Epidermal melanocyte (primary cell): ENCODE data around the gene ELN.
"Not testable (repeated sequence)": the region's sequence is repeated elsewhere in the genome, so short reads cannot be mapped to it uniquely, and the experiment has no call there.

Source experiments
- DNase-seq: peaks from one replicate; pipeline ENCODE4 v3.0.0; 2011; ENCODE audit warnings: low spot score; ENCODE audit not compliant: insufficient read length

Gene ELN

DNA sequence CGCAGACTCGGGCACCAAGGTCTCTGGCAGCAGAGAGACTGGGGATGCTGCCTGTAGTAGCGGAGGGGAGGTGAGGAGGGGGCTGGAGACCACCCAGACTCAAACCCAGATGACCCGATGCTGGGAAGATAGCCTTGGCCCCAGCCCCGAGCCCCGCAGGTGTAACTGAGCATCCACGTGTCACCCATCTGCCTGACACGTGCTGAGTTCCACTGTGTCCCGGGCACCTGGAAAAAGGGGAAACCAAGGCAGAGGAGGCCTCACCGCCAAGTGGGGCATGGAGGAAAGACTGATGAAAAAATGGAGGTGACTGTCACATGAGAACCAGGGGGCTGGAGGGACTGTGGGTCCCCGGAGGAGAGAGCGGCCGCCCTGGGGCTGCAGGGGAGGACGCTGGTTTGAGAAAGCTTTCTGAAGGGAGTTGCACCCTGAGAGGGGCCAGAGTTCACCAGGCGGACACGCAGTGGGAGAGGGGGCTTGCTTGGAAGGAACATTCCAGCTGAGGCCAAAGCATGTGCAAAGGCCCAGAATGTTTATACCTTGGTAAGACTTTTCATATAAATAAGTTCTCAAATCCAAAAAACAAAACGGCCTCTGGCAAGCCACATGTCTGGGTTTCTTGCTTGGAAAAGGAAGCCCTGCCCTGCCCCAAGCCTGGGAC, 27.4 kb upstream of the ELN start:
- DNase-seq, result no peak

DNA sequence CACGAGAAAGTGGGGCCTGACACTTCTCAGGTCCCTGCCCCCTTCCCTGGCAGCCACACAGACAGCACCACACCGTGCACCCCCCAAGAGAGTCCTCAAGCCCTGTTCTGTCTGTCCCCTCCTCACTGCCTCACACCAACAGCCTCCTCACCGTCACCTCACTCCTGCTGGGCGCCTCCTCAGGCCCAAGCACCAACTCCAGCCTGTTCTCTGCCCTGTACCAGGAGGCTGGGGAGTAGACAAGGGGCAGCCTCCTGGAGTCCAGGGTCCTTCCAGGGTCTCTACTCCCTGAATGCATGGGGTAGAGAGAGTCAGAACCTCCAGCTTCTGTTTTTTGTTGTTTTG, 26.9 kb upstream of the ELN start:
- no peak for DNase-seq

DNA sequence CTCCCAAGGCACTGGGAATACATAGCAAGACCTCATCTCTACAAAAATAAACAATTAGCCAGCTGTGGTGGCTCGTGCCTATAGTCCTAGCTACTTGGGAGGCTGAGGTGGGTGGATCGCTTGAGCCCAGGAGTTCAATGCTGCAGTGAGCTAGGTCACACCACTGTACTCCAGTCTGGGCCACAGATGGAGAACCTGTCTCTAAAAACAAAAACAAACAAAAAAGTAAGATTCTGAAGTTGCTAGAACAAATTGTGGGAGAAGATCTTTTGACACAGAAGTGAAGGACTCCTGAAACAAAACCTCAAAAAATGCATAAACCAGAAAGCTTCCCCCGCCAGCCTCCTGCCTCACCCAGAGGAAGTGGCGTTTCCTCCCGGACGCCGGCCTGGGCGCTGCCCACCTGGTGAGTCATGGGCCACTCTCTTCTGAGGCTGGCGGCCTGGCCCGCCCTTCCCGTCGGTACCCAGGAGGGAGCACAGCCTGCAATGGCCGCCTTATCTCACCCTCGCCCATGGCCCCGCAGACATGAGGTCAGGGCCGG, 25.4 kb upstream of the ELN start:
- peak; percentile 55 for DNase-seq

DNA sequence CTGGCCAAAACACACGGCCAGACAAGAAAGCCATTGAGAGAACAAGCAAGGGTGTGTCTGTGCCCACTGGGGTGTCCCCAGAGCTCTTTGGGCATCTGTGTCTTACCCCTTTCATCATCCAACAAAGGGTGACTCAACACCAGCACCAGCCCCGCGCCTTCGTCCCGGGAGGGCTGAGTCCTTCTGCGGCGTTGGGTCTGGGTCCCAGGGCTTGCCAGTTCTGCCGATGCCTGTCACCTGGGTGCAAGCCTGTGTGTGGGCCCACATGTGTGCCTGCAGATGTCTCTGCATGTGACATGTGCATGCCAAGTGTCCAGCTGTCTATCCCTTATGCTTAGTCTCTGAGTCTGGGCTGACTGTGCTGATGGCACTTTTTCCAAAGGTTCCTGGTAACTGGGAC, 24.4 kb upstream of the ELN start:
- no peak for DNase-seq

DNA sequence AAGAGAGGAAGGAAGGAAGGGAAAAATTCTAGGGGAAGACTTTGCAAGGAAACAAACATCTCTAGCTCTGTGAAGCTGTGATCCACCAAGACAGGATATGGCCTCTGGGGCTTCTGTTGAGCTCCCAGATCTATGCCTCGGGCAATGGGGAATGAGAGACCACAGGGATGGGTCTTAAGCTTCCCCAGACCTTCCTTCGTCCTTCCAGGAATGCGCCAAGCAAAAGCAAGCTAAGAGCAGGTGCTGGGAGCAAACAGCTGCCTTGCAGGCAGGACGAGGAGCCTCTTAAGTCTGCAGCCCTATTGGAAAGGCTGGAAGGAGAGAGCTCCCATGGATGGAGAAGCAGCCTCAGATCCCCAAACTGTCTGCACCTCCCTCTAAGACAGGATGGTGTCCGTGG, 21.9 kb upstream of the ELN start:
- no peak for DNase-seq

DNA sequence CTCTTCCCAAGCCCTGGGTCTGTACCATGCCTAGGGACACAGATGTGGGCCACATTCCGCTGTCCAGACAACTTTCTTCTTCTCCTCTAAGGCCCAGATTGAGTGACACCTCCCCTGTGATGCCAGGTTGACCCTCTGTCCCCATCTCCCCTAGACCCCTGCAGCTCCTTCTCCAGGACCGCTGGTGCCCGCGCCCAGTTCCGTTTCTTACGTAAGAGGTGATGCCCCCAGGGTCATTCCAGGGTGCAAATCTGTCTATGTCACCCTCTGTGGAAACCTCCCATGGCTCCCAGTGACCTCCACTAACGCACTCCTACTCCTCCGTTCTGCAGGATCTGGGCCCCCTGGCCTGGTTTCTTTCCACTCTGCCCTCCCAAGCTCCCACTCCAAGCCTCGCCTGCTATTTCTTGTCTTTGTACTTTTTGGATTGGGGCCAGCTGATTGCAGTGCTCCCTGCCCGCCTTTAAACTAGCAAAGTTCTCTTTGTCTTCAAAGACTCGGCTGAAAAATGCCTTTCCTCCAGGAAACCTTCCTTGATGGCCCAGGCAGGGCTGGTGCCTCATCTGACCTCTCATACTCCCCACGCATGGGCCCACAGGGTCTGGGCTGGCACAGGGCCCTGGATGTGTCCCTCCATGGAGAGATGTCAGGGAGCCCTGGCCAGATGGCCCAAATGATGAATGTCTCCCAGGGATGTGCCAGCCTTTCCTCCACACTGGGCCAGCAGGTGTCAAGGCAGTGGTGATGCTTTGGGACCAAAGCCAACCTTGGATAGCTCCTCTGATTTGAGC, 21.3 kb upstream of the ELN start:
- no peak for DNase-seq

DNA sequence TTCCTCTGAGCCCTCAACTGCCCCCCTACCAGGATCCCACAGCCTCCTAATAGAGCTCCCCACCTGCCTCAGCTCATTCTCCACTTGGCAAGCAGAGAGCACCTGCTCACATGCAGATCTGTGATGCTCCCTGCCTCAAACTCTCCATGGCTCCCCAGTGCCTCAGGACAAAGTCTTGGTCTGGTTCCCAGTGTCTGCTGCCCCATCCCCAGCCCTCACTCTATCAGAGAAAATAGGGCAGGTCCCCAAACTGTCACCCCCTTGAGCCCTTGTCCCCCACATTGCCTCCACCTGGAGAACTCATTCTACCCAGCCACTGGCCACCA, 20.8 kb upstream of the ELN start:
- DNase-seq, result no peak

DNA sequence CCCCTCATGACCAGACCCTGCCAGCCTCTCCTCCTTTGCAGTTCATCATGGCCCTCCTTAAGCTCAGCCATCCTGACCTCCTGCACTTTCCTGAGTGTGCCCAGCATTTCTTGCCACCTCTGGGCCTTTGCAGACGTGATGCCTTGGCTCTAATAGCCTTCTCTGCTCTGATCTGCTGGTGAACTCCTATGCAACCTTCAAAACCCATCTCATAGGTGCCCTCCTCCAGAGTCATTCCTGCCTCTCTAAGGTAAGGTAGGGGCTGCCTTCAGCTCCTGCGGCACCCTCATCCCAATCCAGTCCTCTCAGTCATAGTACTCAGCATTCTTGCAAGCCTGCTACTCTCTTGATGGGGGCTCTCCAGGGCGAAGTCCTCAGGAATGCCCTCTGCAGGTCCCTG, 19.3 kb upstream of the ELN start:
- no peak for DNase-seq

DNA sequence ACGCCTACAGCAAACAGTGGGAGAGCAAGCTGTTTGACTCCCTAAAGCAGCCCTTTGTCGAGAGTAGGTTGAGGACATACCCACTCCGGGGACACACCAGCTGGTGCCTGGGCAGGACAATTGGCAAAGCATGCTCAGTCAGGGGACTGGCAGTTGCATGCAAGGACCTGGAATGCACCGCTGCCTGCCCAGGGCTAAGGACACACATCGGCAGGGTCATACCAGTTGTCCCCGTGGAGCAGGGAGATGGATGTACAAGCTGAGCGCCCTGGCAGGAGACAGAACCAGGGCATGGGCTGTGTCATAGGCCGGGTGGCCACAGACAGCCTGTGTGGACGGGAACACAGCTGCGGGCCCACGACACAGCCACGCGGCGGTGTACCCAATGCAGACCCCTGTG, 18.3 kb upstream of the ELN start:
- DNase-seq, result no peak

DNA sequence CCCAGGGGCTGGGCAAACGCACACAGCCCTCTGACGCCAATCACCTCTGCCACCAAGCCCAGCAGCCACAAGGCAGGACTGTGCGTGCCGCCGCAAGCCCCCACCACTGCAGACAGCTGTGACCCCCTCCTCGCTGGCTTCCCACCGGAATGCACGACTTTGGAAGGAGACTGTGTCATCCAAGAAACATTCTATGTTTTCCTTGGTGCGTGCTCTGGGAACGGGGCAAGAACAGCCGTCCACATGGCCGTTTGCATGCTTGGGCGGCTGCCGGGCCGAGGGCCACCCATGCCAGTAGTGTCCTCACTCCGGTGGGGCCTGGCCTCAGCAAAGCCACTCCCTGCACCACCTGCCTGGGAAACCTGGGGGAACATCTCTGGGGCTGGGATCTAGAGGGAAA, 17.6 kb upstream of the ELN start:
- DNase-seq, result no peak

DNA sequence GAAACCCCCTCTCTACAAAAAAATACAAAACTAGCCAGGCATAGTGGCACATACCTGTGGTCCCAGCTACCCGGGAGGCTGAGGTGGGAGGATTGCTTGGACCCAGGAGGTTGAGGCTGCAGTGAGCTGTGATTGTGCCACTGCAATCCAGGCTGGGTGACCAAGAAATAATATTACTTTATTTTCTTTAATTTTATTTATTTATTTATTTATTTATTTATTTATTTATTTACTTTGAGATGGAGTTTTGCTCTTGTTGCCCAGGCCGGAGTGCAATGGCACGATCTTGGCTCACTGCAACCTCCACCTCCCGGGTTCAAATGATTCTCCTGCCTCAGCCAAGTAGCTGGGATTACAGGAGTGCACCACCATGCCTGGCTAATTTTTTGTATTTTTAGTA, 16.6 kb upstream of the ELN start:
- not testable (repeated sequence) for DNase-seq

DNA sequence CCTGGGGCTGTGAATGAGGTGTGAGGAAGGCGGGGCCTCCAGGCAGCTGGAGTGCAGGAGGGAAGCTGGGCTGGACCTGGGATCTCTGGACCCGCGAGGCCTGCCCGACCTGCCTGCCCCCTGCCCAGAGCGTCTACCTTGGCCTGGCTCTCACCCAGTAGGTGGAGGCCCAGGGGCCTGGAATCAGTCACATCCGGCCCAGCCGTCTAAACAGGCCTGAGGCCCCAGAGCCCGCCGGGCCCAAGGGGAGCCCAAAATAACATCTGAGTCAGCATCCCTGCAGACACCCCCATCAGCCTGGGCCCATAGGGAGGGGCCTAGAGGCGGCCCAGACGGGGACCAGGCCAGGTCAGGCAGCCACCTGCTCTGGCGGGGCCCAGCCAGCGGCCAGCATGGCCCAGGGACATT, 15.1 kb upstream of the ELN start:
- DNase-seq, result no peak

DNA sequence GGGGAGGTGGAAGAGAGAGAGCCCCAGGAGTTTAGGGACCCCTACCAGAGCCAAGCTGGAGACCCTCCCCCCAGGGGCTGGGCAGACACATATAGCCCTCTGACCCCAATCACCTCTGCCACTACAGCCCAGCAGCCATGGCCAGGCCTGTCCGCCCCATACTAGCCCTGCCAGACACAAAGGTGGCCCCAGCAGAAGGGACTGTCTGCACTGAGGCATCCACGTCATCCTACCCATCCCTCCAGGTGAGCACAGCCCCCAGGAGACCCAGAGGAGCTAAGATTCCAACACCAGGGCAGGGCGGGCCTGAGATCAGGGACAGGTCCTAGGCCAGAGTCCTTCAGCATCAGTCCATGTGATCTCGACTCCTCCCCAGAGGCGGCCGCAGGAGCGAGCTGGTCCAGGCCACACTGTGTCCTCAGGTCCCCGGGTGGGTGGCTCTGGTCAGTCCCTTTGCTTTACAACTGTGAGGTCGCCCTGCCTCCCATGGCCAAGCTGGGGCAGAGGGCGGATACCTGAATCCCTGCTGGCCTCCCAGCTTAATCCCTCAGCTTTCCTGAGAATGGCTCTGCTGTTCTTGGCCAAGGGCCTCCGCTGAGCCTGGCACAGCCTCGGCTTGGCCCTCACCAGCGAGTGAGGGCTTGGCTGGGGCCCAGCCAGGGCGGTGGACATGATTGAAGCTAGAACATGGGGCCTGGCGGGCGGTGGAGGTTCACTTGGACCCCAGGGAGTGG, 14.3 kb upstream of the ELN start:
- no peak for DNase-seq

DNA sequence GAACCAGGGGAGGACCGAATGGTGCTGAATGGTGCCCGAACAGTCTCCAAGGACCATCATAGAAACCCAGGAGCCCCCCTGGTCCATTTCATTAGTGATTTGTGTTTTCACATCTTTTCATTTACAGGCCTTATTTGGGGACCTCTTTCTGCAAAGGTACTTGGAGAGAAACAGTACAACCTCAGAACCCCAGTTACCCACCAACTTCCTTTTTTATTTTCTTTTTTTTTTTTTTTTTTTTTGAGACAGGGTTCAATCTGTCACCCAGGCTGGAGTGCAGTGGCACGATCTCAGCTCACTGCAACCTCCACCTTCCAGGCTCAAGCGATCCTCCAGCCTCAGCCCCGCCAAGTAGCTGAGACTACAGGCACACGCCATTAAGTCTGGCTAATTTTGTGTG, 13.0 kb upstream of the ELN start:
- no peak for DNase-seq

DNA sequence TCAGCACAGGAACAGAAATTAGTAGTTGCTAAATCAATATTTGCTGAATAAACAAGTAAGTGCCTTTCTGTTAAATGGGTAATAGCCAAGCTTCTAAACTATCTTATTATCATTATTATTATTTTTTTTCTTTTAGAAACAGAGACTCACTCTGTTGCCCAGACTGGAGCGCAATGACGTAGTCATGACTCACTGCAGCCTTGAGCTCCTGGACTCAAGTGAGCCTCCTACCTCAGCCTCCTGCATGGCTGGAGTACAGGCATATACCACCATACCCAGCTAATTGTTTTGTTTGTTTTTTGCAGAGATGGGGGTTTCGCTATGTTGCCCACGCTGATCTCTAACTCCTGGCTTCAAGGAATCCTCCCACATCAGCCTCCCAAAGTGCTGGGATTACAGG, 12.3 kb upstream of the ELN start:
- no peak for DNase-seq

DNA sequence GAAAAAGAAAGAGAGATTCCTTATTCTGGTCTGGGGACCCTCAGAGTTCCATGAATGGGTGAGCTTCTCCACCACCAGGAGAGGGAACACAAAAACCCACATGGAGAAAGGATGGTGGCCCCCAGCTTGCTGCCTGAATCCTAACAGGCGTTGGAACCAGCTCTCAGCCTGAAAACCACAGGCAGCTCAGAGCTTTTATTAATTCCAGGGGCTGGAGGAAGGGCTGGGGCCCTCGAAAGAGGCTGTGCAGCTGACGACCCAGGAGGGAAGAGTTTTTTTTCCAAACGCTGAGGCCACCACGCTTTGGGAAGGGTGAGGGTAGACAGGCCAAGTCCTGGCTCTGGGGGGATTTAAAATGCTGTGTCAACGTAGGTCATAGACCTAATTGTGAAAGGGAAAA, 10.8 kb upstream of the ELN start:
- DNase-seq, result no peak

DNA sequence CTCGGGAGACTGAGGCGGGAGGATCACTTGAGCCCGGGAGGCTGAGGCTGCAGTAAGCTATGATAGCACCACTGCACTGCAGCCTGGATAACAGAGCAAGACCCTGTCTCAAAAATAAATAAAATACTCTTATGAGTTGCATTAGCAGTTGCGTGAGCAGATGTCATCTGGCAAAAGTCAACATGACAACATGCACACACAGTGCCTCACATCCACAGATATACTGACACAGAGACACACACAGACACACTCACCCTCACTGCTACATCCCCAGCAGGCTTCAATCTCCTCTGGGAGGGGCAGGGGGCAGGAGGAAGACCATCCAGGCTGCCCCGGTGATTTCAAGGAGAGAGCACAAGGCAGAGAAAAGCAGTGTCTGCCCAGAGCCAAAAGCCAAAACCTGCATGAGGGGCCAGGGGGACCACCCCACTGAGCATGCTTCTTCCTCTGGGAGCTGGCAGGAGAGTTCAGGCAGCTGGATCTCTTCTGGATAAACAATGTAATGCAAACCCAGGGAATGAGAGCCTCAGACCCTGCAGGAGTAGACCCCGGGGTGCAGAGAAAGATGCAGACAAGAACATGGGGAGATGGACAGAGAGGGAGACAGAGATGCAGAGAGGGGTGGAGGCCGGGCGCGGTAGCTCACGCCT, 9.6 kb upstream of the ELN start:
- no peak for DNase-seq

DNA sequence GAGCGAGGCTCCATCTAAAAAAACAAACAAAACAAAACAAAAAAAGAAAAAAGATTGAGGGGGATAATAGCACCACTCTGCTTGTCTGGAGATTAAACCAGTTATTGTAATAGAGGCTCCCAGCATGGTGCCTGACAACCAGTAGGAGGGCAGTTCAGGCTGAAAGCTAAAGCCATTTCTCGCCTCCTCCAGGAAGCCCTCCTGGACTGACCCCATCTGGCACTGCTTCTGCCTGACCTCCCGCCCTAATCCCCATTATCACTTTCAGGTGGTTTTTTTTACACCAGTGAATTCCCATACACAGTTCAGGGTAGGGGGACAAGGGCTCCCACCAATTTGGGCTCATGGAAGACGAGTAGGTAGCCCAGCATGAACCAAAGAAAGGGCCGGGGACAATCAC, 8.8 kb upstream of the ELN start:
- DNase-seq, result no peak

DNA sequence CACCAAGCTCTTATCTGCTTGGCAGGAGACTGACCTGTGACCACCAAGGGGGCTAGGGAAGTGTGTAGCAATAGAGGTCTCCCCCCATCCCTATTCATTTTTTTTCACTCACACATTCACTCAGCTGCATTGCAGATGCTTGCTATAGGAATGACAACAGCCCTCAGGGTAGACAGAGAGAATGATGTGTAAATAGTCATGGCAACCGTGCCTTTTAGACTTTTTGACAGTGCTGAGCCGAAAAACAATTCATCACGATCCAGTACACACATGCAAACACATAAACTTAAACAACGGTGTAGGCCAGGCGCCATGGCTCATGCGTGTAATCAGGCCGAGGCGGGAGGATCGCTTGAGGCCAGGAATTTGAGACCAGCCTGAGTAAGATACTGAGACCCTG, 7.6 kb upstream of the ELN start:
- peak; percentile 46 for DNase-seq

DNA sequence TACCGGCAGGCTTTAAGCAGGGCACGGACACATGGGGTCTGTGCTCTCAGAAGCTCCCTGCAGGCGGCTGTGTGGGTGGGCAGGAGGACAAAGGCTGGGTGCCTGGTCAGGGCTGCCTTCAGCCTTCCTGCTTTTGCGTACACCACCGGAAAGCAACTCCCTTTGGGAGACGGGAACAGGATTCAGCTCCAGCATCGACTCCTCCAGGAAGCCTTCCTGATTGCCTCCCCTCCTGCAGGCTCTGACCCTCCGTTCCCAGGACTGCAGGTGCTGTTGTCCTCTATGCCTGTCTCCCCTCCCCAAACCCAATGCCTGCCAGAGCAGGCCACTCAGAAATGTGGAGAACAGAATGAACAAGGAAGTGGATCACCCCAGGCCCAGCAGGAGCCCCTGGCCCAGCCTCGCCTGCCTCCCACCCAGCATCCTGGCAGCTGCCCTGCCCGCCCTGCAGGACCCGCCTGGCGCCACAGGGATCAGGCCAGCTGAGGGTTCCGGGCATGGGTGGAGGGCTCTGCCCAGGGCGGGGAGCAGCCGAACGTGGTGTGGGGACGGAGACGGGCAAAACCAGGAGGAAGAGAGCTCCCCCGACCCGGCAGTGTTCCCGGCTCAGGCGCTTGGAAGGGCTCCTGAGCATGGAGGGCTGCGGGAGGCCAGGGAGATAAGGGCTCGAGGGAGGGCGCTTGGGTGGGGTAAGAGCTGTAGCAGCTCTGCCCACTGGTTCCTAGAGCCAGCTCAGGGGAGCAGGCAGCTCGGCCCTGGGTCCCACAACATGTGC, 6.2 kb upstream of the ELN start:
- no peak for DNase-seq

DNA sequence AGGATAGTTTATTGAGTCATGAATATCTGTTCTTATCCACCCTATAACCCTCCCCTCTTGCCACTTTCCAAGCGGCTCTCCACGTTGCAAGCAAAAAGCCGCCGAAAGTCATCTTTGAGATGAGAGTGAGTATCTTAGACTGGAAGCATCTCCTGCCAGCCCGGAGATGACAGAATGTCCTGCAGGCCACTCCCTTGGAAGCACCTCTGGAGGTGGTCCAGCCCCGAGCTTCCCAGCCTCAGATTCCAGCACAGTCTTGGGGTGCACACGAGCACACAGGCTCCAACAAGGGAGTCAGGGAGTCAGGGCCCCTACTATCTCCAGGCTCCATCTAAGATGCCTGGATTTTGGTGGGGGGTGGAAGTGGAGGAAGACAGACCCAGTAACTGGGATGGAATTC, 5.5 kb upstream of the ELN start:
- no peak for DNase-seq
